NCI-H774 (cell line): ENCODE measurements around the gene CCDC197.
A peak's percentile ranks its signal among the peaks of the same experiment; 100 is the strongest.

Source experiments
- DNase-seq: peaks from one replicate; lab custom pipeline; 2025; lab: John Stamatoyannopoulos, UW

CCDC197 gene

DNA sequence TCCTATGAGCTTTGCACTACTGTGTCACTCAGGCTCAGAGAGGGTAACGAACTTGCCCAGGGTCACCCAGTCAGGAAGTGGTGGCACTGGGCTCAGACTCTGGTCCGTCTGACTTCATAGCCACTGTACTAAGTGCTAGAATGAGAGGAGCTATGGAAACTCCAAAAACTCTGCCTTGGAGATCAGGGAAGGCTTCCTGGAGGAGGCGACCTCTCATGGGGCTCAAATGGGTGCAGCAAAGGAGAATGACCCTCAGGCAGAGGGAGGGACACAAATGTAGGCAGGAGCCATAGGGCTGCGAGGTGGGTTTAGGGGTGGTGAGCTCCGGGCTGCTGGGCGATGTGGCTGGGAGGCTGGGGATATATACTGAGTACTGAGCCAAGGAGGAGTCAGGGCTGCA lies 3.2 kb downstream of the CCDC197 start:
- no peak for DNase-seq

DNA sequence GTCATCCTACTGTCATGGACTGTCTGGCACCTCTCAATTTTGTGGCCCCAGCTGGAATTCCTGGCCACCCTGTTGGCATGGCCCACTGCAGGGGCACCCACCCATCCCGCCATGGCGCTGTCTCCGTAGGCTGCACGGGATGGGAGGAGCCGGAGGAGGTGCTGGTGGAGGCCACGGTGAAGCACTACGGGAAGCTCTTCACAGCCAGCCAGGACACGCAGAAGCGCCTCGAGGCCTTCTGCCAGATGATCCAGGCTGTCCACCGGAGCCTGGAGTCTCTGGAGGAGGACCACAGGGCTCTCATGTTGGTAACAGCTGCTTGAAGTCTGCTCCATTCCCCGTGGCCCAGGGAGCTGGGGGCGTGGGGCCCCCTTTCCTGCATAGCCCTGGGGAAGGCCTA lies 3.9 kb downstream of the CCDC197 start:
- no peak for DNase-seq

DNA sequence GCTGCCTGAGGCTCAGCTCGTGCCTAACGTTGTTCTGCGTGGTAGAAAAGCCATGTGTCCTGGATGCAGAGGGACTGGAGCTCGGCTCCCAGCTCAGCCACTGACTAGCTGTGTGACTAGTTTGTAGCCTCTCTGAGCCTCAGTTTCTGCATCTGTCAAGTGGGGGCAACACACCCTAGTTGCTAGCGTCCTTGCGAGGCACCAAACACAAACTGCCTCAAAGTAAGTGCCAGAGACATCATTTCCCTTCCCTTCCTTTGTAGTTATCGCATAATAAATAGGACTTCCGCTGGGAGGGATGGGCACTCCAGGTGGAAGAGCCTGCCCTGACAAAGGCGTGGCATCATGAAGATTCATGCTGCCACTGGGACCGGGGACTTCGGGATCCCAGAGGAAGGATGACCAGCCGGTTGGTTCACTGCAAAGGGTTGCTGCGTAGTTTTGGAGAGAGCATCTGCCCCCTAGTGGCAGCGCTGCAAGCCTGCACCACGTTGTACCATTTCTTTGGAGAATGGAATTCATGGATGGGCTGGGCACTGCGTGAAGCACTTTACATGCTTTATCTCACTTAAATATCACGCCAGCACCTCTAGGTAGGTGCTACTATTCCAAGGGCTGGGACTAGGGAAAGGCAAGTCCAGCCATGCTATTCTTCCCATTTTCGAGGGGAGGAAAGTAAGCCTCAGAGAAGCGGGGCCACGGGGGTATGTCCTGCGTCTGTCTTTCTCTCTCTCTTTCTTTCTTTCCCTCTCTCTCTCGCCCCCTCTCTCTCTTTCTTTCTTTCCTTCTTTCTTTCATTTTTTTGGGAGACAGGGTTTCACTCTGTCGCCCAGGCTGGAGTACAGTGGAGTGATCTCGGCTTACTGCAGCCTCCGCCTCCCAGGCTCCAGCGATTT lies 4.6 kb downstream of the CCDC197 start:
- peak; percentile 58 for DNase-seq

DNA sequence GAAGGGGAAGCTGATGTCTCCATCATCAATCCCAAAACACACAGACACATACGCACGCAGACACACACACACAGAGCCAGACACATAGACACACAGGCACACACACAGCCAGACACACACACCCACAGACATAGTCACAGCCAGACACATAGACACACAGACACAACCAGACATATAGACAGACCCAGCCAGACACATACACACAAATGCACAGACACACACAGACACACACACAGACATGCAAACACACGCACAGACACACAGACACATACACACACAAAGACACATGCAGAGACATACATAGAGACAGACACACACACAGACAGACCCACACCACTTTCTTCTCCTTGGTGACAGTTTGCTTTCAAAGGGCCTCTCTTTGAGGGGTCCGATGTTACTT lies 6.3 kb downstream of the CCDC197 start:
- DNase-seq: no peak

DNA sequence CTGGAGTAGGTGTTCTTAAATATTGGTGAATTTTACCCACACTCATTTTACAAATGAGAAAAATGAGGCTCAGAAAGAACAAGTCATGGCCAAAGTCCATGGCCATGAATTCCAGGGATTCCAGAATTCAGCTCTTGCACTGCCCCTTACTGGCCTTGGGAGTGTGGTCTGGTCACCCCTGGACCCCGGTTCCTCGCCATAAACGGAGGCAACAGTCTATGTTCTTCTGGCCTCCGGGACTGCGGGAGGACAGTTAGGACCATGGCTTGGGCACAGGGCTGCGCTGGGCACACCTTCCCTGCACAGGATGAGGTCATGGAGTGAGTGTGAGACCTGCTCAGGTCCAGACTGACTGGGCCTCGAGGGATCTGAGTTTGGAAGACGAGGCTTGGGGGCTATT lies 6.9 kb downstream of the CCDC197 start:
- DNase-seq: no peak

DNA sequence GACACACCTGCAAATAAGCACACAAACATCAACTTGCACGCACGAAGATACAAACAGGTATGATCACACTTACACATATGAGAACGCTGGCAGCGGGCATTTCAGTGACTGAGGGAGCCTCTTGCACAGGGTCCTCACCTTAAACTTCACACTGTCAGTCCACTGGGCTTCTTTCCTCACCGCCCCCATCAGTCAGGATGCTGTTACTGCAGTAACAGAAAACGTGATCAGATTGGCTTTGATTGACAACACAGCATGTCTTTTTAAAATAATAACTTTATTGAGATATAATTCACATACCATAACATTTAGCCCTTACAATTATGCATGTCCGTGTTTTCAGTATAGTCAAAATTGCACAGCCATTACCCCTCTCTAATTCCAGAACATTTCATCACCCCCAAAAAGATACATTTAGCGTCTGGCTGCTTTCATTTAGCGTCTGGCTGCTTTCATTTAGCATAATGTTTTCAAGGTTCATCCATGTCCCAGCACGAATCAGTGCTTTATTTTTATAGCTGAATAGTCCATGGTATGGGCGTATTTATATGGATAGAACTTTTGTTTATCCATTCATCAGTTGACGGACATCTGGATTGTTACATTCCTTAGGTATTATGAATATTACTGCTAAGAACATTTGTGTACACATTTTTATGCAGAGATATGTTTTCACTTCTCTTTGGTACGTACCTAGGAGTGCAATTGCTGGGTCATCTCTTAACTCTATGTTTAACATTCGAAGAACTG lies 8.4 kb downstream of the CCDC197 start:
- DNase-seq: no peak

DNA sequence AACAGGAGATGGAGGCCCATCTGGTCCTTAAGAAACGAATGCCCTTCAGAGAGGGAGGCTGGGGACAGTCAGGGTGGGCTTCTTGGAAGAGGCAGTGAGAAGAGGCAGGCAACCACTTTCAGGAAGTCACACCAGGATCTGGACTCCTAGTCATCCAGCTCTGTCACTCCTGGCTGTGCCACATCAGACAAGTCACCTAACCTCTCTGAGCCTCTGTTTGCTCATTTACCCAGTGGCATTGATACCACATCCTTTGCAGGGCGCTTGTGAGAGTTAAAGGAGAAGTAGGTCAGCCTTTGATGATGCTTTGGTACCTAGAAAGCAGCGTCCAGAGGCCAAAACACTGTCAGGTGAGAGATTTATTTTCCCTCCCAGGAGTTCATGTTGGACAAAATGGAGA lies 11.1 kb downstream of the CCDC197 start:
- DNase-seq: no peak

DNA sequence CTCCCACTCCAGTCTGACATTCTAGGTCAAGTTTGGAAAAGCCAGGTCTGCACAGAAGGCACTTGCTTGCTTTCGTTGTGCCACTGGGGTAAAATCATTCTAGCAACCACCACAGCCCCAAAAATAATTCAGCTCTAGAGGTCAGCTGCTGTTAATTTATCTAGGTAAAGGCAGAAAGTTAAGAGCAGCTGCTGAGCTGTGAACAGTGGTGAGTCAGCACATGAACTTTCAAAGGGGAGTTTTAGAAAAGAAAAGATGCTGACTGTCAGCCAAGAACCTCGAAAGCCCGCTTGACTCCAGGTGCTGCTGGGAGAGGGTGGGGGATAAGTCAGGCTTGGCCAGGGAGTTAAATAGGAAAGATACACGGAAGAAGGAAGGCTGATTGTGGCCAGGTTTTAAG lies 12.7 kb downstream of the CCDC197 start:
- DNase-seq: no peak

DNA sequence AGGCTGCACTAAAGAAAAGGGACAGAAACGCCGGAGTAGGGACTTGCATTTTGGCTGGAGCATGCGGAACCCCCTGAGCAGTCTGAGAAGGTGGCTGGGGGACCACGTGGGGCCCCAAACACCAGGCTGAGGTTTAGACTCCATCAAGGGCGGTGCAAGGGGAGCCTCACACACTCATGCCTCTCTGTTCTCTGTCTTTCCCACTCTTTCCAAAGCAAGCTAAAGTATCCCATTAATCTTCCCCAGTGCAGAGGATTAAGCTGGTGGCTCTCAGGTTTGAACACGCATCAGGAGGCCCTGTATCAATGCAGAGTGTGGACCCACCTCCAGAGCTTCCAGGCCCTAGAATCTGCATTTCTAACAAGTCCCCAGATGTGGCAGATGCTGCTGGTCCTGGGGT lies 13.5 kb downstream of the CCDC197 start:
- no peak for DNase-seq

DNA sequence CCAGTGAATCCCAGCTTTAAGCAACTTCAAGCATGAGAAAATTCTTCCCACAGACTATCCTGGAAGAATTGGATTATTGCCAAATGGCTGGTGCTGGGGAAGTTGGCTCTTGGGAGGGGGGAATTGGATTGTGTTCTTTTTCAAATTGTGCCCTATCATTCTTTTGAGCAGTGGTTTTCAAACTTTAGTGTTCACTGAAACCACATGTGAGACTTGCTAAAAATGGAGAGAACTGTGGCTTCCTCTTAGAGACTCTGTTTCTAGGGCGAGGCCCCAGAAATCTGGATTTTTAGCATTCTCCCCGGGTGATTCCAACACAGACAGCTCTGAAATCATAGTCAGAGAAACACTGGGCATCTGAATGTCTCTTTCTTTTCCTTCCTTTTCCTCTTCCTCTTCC lies 14.7 kb downstream of the CCDC197 start:
- DNase-seq: no peak

DNA sequence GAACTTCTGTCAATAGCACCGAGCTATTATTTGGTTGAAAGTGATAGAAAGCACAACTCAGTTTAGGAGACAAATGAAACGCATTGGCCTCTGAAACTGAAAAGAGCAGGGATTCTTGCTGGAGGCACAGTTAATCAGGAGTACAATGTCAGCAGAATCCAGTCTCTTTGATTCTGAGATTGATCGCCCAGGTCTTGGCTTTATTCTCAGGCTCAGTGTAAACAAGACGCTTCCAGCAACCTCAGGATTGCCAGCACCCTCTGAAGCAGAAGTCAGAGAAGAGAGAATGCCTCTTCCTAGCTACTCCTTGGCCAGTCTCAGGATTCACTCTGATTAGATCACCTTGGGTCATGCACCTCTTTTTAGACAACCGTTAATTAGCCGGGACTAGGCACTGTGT lies 17.3 kb downstream of the CCDC197 start:
- no peak for DNase-seq

DNA sequence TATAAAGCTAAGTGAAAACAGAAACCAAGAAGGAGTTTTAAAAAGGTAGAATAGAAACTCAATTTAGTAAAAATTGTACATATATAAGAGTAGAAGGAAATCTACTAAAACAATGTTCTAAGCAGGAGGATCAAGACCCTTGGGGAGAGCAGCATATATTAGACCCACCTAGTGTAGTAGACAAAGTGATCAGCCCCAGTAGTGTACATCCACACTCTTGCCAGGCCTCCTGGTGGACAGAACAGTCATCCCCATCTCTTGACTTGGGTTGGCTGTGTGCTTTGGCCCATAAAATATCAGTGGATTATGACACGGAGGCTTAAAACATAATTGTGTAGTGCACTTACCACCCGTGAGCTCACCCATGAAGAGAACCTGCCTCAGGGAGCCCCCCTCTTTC lies 18.1 kb downstream of the CCDC197 start:
- DNase-seq: no peak

DNA sequence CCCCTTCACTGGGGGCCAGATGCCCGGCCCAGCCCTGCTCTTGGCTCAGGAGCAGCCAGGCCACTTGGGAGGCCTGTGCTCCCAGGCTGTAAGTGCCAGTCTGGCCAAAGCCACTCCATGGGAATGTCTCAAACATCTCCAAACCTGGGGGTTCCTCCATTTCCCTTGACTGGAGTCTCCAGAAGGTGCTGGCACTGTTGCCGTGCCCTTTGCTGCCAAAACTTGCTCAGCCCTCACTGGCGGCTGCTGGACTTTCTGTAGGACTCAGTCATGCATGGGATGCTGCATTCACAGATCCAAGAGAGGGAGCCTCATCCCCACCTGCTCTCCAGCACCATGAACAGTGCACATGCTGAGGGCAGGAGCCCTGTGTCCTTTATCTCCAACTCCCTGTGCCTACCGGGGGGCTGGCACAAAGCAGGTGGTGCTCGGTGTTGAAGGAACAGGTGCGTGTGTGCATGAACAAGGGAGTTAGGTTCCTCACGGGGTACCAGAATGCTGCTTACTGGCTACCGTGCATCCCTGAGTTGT lies 19.4 kb downstream of the CCDC197 start:
- no peak for DNase-seq

DNA sequence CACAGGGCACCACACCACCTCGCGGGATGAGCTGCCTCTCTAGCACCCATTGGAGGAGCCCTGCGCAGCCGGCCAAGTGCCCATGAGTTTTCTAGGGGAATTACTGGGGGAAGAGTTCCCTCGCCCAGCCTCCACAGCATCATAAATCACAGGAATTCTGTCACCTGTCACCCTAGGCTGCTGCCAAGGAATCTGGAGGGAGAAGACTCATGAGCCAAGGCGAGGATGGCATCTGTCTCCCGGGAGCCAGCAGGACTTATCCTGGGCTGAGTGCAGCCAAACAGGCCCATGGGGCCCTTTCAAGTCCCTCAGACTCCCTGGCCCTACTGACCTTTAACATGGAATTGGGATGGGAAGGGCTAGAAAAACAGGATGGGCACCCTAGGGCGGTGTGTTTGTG lies 21.2 kb downstream of the CCDC197 start:
- no peak for DNase-seq

DNA sequence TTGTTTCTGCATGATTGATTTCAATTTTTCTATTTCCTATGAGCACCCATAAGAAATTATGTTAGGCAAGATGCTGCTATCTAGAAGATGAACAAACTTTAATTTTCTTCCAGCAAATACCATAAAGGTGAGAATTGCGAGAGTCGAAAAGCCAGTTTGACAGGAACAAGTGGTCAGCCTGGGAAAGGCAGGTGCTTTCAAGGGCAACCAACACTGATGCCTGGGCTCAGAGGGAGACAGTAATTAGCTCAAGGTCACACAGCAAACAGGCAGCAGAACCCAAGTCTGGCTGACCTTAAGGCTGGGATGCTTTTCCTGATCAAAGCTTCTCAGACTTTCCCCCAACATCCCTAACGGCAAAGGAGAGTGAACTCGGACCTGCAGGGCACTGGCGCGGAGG lies 22.2 kb downstream of the CCDC197 start:
- DNase-seq: no peak

DNA sequence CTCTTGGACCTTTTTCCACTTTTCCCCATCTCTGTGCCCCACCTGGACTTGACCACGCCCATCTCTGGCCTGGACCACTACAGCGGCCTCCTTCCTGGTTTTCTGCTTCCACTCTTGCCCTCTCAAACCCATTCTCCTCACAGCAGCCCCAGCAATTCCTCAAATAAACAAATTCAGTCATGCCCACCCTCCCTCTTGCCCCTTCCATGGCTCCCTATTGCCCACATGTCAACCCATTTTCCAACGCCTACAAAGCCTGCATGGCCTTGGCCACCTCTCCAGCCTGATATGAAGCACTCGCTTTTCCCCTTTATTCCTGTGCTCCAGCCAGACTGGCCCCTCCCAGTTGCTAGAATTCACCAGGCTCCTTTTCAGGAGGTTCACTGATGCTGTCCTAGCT lies 23.2 kb downstream of the CCDC197 start:
- DNase-seq: no peak

DNA sequence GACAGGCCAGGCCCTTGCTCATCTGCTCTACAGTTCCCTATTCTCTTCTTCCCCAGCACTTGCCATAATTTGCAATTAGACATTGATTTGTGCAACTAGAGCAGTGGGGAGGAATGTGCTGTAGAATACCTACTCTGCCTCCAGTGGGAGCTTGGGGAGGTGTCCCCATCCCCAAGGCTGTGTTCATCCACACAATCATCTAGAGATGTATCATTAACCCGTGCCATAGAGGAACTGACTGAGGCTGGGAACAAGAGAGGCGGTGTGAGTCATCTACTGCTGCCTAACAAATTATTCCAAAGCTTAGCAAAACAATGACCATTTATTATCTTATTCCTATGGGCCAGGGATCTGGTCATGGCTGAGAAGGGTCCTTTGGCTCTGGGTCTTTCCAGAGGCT lies 23.9 kb downstream of the CCDC197 start:
- no peak for DNase-seq

DNA sequence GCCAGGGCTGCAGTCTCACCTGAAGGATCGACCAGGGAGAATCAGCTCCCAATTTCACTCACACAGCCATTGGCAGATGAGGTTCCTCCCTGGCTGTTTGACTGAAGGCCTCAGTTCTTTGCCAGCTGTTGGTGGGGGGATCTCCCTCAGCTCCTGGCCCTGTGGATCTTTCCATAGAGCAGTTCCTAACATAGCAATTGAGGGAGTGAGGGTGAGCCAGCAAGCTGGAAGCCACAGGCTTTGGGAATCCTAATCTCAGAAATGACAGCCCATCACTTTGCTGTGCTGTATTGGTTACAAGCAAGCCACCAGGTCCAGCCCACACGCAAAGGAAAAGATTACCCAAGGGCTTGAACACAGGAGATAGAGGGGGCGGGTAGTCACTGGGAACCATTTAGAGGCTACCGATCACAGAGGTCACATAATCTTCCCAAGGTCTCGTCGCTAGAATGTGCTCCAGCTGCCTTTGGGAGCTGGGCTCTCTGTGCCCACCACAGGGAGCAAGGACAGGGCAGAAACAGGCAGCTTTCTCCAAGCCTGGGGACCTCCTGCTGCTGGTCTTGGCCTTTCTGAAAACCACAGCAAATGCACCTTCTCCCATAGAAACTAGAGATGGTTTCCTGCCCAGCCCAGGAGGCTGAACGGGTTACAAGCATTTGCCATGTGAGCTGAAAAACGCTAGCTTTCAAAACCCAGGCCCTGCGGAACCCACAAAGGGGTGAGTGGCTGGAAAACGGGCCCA lies 24.5 kb downstream of the CCDC197 start:
- DNase-seq: no peak

DNA sequence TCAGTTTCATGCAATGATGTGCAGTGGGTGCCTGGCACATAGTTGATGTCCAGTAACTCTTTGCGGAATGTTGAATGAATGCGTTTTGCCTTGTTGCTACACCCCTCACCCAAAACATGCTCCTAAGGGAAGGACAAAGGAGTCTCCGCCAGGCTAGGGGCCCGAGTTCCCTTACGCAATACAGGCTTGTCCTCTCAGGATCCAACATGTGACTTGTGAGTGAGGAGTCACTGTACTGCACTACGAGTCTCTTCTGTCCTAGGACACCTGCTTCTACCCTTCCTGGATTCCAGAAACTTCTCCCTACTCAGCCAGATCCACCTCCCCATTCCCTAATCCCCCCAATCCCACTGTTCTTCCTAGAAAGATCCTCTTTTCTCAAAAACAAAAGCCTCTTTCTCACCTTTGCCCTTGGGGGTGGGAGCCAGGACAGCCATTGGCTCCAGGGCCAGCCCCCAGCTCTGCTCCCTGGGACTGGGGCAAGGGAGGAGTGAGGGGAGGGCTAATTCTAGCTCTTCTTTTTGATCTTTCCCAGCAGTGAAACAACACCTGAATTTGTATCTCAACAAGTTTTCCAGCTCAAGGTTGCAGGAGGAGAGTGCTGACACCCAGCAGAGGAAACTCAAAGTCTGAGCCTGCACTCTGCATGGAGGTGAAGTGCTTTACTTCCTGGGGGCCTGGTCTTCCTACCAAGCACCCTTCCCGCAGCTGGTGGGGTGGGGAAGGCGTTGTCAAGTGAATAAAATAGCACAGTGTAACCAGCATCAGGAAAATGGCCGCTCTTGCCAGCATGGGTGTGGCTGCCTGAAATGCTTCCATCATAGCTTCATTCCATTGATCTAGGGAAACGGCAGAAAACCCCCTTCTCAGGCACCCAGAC lies 25.7 kb downstream of the CCDC197 start:
- no peak for DNase-seq

DNA sequence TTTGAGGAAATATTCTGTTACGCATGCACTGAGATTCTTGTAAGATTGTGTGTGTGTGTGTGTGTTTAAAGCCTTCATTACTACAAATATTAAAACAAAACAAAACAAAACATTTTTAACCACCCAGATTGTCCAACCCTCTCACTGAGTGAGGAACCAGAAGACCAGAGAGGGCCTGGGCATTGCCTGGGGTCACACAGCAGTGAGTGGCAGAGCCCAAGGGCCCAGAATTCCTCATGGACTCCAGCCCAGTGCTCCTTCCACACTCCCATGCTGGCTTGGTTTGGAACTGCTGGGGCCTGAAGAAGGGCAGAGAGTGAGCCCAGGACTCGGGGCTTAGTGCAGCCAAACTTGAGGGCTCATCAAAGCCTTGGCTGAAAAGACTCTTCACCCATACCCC lies 27.4 kb downstream of the CCDC197 start:
- no peak for DNase-seq

DNA sequence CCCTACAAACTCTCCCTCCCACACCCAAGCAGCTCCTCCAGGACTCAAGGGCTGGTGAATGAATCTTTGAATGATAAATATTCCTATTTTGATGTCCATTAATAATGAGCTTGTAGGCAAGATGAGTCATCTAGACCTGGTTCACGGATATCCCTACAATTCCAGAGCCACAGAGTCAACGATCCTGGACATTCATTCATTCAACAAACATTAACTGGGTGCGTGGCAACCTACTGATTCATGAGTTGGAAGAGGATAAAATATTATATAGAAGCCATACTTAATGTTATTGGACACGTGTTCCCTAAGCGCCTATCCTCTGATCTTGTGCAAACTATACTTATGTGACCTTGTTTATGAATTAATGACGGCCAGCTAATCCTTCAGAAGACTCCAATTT lies 28.6 kb downstream of the CCDC197 start:
- no peak for DNase-seq
